ENCODE data around the gene PHKG2. TPM values are rescaled to one million over a fixed set of nuclear protein-coding genes. Genes with fewer than 3 reads are reported as not detected.
"Not testable (repeated sequence)": the region's sequence is repeated elsewhere in the genome, so short reads cannot be mapped to it uniquely, and the experiment has no call there.

PHKG2 gene
- total RNA-seq, 1 experiment from 2014 or later = 35.3 TPM

DNA sequence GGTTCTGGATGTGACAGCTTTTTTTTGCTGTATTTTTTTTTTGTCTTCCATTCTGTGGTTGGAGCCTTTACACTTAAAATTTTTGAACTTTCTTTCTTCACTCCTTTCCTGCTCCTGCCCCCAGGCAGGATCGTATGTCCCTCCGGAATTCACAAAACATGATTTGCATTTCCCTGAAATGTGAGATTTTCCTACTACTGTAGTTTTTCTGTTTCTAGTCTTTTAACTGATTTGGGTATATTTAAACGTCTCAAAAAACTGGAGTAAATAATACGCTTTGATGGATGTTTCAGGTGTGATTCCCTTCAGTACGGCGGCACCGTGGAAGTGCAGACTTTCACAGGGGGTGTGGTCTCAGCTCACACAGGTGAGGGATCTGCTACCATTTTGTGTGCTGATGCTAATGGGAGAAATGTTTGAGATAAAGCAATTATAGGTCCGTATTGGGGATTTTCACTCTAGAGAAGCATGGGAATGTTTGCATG is 48.6 kb upstream of the PHKG2 start:
- H3K4me3 ChIP-seq (ENCODE audit: low read depth, low read length, poor library complexity, severe bottlenecking) = peak overlapping the region; percentile 96
- BruUV-seq (replicated peaks) = no TSS peak
- intact Hi-C loops (cut with micrococcal nuclease; ENCODE audit: unreplicated experiment) = loop anchor here (2.0 to 10.0 kb wide), 2 partner anchors 41 to 635 kb away; partner anchors contain the start of genes ALDOA and FBRS
- no peaks in the 10 kb centered on the region for H3K9me3 ChIP-seq (ENCODE audit: low read depth, low read length, poor library complexity, severe bottlenecking)
- CTCF ChIA-PET = no interaction called here
- TF ChIP-seq, protein P1, sequence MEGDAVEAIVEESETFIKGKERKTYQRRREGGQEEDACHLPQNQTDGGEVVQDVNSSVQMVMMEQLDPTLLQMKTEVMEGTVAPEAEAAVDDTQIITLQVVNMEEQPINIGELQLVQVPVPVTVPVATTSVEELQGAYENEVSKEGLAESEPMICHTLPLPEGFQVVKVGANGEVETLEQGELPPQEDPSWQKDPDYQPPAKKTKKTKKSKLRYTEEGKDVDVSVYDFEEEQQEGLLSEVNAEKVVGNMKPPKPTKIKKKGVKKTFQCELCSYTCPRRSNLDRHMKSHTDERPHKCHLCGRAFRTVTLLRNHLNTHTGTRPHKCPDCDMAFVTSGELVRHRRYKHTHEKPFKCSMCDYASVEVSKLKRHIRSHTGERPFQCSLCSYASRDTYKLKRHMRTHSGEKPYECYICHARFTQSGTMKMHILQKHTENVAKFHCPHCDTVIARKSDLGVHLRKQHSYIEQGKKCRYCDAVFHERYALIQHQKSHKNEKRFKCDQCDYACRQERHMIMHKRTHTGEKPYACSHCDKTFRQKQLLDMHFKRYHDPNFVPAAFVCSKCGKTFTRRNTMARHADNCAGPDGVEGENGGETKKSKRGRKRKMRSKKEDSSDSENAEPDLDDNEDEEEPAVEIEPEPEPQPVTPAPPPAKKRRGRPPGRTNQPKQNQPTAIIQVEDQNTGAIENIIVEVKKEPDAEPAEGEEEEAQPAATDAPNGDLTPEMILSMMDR (conservative IDR thresholded peaks at IDR 0.05; ENCODE audit: low read depth, low read length) = no peak
- no peak for TF ChIP-seq EZH2 (IDR thresholded peaks at IDR 0.05; ENCODE audit: borderline replicate concordance, low read depth, low read length, poor library complexity, severe bottlenecking)
- H3K4me1 ChIP-seq (ENCODE audit: insufficient read depth, low read length, poor library complexity, severe bottlenecking) = peaks cover 16% of the 10 kb centered on the region
- peaks cover 37% of the 10 kb centered on the region for H3K36me3 ChIP-seq (ENCODE audit: insufficient read depth, low read length, poor library complexity, severe bottlenecking)
- peak overlapping the region; percentile 100 for H3K27ac ChIP-seq (ENCODE audit: low read depth, low read length, poor library complexity, severe bottlenecking)
- POLR2A ChIA-PET (ENCODE audit: low non-redundant PET) = no interaction called here
- no peaks in the 10 kb centered on the region for H3K27me3 ChIP-seq (replicated peaks; ENCODE audit: insufficient read depth, low read depth, low read length, poor library complexity)
- DNase-seq (ENCODE audit: low spot score) = no peak

DNA sequence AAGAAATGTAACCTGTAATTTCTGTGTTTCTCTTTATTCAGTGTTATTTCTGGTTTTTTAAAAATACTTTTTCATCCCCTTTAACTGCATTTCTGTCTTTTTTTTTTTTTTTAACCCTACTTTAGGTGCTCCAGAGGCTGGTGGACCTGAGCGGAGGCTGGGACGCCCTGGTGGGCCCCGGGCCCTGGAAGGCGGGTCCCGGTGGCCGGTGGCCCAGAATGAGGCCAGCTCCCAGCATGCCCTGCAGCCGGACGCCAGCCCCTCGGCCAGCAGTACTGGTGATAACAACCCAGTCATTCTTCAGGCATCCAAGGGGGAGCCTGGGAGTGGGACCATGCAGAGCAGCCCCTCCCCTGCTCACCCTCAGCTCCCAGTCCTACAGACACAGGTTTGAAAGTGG is 47.7 kb upstream of the PHKG2 start:
- H3K9me3 ChIP-seq (ENCODE audit: low read depth, low read length, poor library complexity, severe bottlenecking) = no peaks in the 10 kb centered on the region
- H3K4me3 ChIP-seq (ENCODE audit: low read depth, low read length, poor library complexity, severe bottlenecking) = peak overlapping the region; percentile 96
- H3K27me3 ChIP-seq (replicated peaks; ENCODE audit: insufficient read depth, low read depth, low read length, poor library complexity) = no peaks in the 10 kb centered on the region
- TF ChIP-seq, protein P1 (conservative IDR thresholded peaks at IDR 0.05; ENCODE audit: low read depth, low read length) = no peak
- no peak for TF ChIP-seq EZH2 (IDR thresholded peaks at IDR 0.05; ENCODE audit: borderline replicate concordance, low read depth, low read length, poor library complexity, severe bottlenecking)
- peak overlapping the region; percentile 44 for H3K27ac ChIP-seq (ENCODE audit: low read depth, low read length, poor library complexity, severe bottlenecking)
- intact Hi-C loops (cut with micrococcal nuclease; ENCODE audit: unreplicated experiment) = no loop called here
- POLR2A ChIA-PET (ENCODE audit: low non-redundant PET) = no interaction called here
- no peak for DNase-seq (ENCODE audit: low spot score)
- H3K36me3 ChIP-seq (ENCODE audit: insufficient read depth, low read length, poor library complexity, severe bottlenecking) = peaks cover 45% of the 10 kb centered on the region
- no TSS peak for BruUV-seq (replicated peaks)
- H3K4me1 ChIP-seq (ENCODE audit: insufficient read depth, low read length, poor library complexity, severe bottlenecking) = peaks cover 16% of the 10 kb centered on the region
- CTCF ChIA-PET = no interaction called here

DNA sequence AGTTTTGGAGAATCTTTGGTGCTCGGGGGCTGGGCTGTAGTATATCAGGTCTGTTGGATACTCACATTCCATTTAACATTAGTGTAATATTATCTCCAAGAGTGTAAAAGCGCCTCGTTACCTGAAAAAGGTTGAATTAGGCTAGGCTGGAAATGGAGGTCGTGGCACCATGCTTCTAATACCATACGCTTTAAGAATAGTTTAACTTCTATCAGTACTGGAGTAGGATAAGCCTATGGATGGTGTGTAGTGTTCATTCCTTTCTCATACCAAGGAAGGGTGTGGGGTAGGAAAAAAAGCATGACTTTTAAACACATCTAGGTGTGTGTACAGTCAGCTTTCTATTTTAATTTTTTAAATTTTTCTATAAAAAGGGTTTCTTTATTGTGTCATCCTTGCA is 47.3 kb upstream of the PHKG2 start:
- intact Hi-C loops (cut with micrococcal nuclease; ENCODE audit: unreplicated experiment) = no loop called here
- no TSS peak for BruUV-seq (replicated peaks)
- TF ChIP-seq EZH2 (IDR thresholded peaks at IDR 0.05; ENCODE audit: borderline replicate concordance, low read depth, low read length, poor library complexity, severe bottlenecking) = no peak
- TF ChIP-seq, protein P1 (conservative IDR thresholded peaks at IDR 0.05; ENCODE audit: low read depth, low read length) = no peak
- no peak for DNase-seq (ENCODE audit: low spot score)
- Histone ChIP-seq H3K4me3 (ENCODE audit: low read depth, low read length, poor library complexity, severe bottlenecking) (no peak overlapping the region), H3K9me3 (ENCODE audit: low read depth, low read length, poor library complexity, severe bottlenecking) (no peaks in the 10 kb centered on the region), H3K36me3 (ENCODE audit: insufficient read depth, low read length, poor library complexity, severe bottlenecking) (peaks cover 50% of the 10 kb centered on the region), H3K27ac (ENCODE audit: low read depth, low read length, poor library complexity, severe bottlenecking) (peak overlapping the region; percentile 44), H3K27me3 (replicated peaks; ENCODE audit: insufficient read depth, low read depth, low read length, poor library complexity) (no peaks in the 10 kb centered on the region), H3K4me1 (ENCODE audit: insufficient read depth, low read length, poor library complexity, severe bottlenecking) (peaks cover 16% of the 10 kb centered on the region)
- POLR2A ChIA-PET (ENCODE audit: low non-redundant PET) = no interaction called here
- CTCF ChIA-PET = no interaction called here

DNA sequence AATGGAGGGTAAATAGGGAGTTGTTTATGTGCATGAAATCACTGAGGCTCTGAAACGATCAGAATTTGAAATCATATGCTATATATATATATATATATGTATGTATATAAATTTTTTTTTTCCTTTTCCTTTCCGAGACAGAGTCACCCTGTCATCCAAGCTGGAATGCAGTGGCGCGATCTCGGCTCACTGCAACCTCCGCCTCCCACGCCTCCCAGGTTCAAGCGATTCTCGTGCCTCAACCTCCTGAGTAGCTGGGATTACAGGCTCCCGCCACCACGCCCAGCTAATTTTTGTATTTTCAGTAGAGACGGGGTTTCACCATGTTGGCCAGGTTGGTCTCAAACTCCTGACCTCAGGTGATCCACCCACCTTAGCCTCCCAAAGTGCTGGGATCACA is 45.2 kb upstream of the PHKG2 start:
- CTCF ChIA-PET; H3K27me3 ChIP-seq (replicated peaks; ENCODE audit: insufficient read depth, low read depth, low read length, poor library complexity); DNase-seq (ENCODE audit: low spot score); H3K27ac ChIP-seq (ENCODE audit: low read depth, low read length, poor library complexity, severe bottlenecking); H3K4me3 ChIP-seq (ENCODE audit: low read depth, low read length, poor library complexity, severe bottlenecking); H3K9me3 ChIP-seq (ENCODE audit: low read depth, low read length, poor library complexity, severe bottlenecking); intact Hi-C loops (cut with micrococcal nuclease; ENCODE audit: unreplicated experiment); BruUV-seq (replicated peaks): not testable (repeated sequence)
- Histone ChIP-seq H3K4me1 (ENCODE audit: insufficient read depth, low read length, poor library complexity, severe bottlenecking) (peaks cover 12% of the 10 kb centered on the region), H3K36me3 (ENCODE audit: insufficient read depth, low read length, poor library complexity, severe bottlenecking) (peaks cover 71% of the 10 kb centered on the region)
- POLR2A ChIA-PET (ENCODE audit: low non-redundant PET) = interaction anchor here (0.6 kb wide), 1 partner anchor 8 kb away, joined by 4 read pairs; no protein-coding TSS in a partner anchor
